Astrocyte of the cerebellum (primary cell): ENCODE results near the gene SYNE2.
"Not testable (repeated sequence)": the region's sequence is repeated elsewhere in the genome, so short reads cannot be mapped to it uniquely, and the experiment has no call there.

ENCODE experiments used
- DNase-seq: peaks from one replicate; pipeline ENCODE4 v3.0.0-alpha.2; 2011; ENCODE audit warnings: low read depth
- H3K4me3 ChIP-seq: 2 replicates; pipeline ENCODE4 v1.5.1; 2011; ENCODE audit warnings: mild to moderate bottlenecking, low read depth, low read length, moderate library complexity
- CTCF ChIP-seq: IDR thresholded peaks from 2 replicates; pipeline ENCODE4 v1.5.1; 2012; ENCODE audit warnings: low read length, low read depth, moderate library complexity, mild to moderate bottlenecking; ENCODE audit errors: missing control alignments
- in situ Hi-C: cut with HindIII; loops from 2 replicates; pipeline ENCODE4 v1.10.0; 2017; ENCODE audit warnings: low sequenced_read_pairs

The SYNE2 gene

GRCh38 chr14:64012720-64013119 lies 159.9 kb downstream of the SYNE2 start:
- no peak overlapping the region for H3K4me3 ChIP-seq
- TF ChIP-seq CTCF: no peak

GRCh38 chr14:64025479-64025878 lies 172.7 kb downstream of the SYNE2 start:
- no peak for TF ChIP-seq CTCF
- in situ Hi-C loops: no loop called here
- H3K4me3 ChIP-seq: no peak overlapping the region
- DNase-seq: no peak

More at GRCh38 chr14:64012720-64013119, 159.9 kb downstream of the SYNE2 start:
- in situ Hi-C loops: loop anchor here (5.0 kb wide), 2 partner anchors 60 to 285 kb away; no protein-coding TSS in a partner anchor
- DNase-seq: no peak

- in situ Hi-C loops: no loop called here
- no peak overlapping the region for H3K4me3 ChIP-seq
- no peak for TF ChIP-seq CTCF
- DNase-seq: no peak
These were observed 173.8 kb downstream of the SYNE2 start for GRCh38 chr14:64026600-64026999.

- TF ChIP-seq CTCF: no peak
- H3K4me3 ChIP-seq: no peak overlapping the region
- in situ Hi-C loops: no loop called here
- peak; percentile 15 for DNase-seq
These were observed 182.3 kb downstream of the SYNE2 start for GRCh38 chr14:64035143-64035542.

GRCh38 chr14:64037869-64038745 lies 185.3 kb downstream of the SYNE2 start:
- DNase-seq, in situ Hi-C loops: not testable (repeated sequence)

GRCh38 chr14:64038841-64039542 lies 186.2 kb downstream of the SYNE2 start:
- no peak for TF ChIP-seq CTCF

More at GRCh38 chr14:64037869-64038745, 185.3 kb downstream of the SYNE2 start:
- not testable (repeated sequence) for H3K4me3 ChIP-seq

GRCh38 chr14:64040044-64040443 lies 187.2 kb downstream of the SYNE2 start:
- no peak overlapping the region for H3K4me3 ChIP-seq
- no peak for TF ChIP-seq CTCF
- in situ Hi-C loops: no loop called here
- no peak for DNase-seq

More at GRCh38 chr14:64038841-64039542, 186.2 kb downstream of the SYNE2 start:
- no peak for DNase-seq
- no peak overlapping the region for H3K4me3 ChIP-seq
- in situ Hi-C loops: no loop called here

- DNase-seq, in situ Hi-C loops, H3K4me3 ChIP-seq: not testable (repeated sequence)
These were observed 190.5 kb downstream of the SYNE2 start for GRCh38 chr14:64043296-64043695.
